ENCODE results near the gene CRLF2. TPM values are rescaled to one million over a fixed set of nuclear protein-coding genes. Genes with fewer than 3 reads are reported as not detected.

CRLF2 gene
- total RNA-seq, 1 experiment from 2014 or later = 0.34 TPM

- intact Hi-C loops (cut with micrococcal nuclease) = no loop called here
- ChIA-PET POLR2A (no interaction called here), CTCF (no interaction called here), RAD21 (ENCODE audit: low non-redundant PET in 1 of 2, low total read pairs in 2 of 2, uncharacterized antibody in 2 of 2, unreplicated experiment in 2 of 2) (no interaction called here)
- Histone ChIP-seq H2AFZ (ENCODE audit: low read depth, low read length, poor library complexity, severe bottlenecking) (no peak overlapping the region), H3K9me2 (ENCODE audit: insufficient read depth) (no peaks in the 10 kb centered on the region), H3K4me1 (ENCODE audit: control insufficient read depth in 1 of 2, insufficient read depth in 2 of 2, low read length in 2 of 2) (peaks cover 0 to 4% of the 10 kb centered on the region in 2 experiments; a peak in 1 of 4 replicates), H4K20me1 (ENCODE audit: insufficient read depth) (no peaks in the 10 kb centered on the region), H3K36me3 (ENCODE audit: control insufficient read depth in 1 of 2, insufficient read depth in 2 of 2, low read length in 2 of 2) (no peaks in the 10 kb centered on the region), H3K27me3 (ENCODE audit: insufficient read depth, low read length) (peaks cover 5% of the 10 kb centered on the region; the same call in 1 of the 2 replicates), H3K27ac (ENCODE audit: low read depth, low read length) (no peak overlapping the region), H3K79me2 (ENCODE audit: insufficient read depth, low read length) (no peaks in the 10 kb centered on the region), H3K4me2 (ENCODE audit: low read length) (peak overlapping the region; percentile 46), H3K4me3 (replicated peaks in 1 of 2; ENCODE audit: low read depth in 1 of 2, low read length in 2 of 2) (no peak overlapping the region), H3K9ac (ENCODE audit: low read length) (no peak overlapping the region), H3K9me3 (ENCODE audit: control insufficient read depth in 1 of 2, insufficient read depth in 1 of 2, low read depth in 1 of 2, low read length in 2 of 2) (no peaks in the 10 kb centered on the region)
- ATAC-seq (peak; percentile 32), DNase-seq (ENCODE audit: low read depth, low spot score) (no peak)
- no peak for TF ChIP-seq YY1 (IDR thresholded peaks at IDR 0.05; ENCODE audit: extremely low read depth, insufficient replicate concordance, low read depth, low read length)
- no peak for TF ChIP-seq POLR2AphosphoS5 (IDR thresholded peaks at IDR 0.05; ENCODE audit: low read depth, low read length)
- no peak for TF ChIP-seq SIN3A (IDR thresholded peaks at IDR 0.05; ENCODE audit: low read depth)
- no peak for TF ChIP-seq ATF3 (IDR thresholded peaks at IDR 0.05)
- TF ChIP-seq, protein P1, sequence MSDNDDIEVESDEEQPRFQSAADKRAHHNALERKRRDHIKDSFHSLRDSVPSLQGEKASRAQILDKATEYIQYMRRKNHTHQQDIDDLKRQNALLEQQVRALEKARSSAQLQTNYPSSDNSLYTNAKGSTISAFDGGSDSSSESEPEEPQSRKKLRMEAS (IDR thresholded peaks at IDR 0.05) = no peak
- no peak for TF ChIP-seq JUND (IDR thresholded peaks at IDR 0.05)
- no peak for TF ChIP-seq EZH2 (IDR thresholded peaks at IDR 0.05)
- TF ChIP-seq EGR1 (IDR thresholded peaks at IDR 0.05; ENCODE audit: low read depth) = no peak
- TF ChIP-seq ZNF274 (IDR thresholded peaks at IDR 0.05; ENCODE audit: low read depth, low read length) = no peak
- no peak for TF ChIP-seq FOSL1 (IDR thresholded peaks at IDR 0.05; ENCODE audit: low read depth)
- TF ChIP-seq POLR2A (IDR thresholded peaks at IDR 0.05; ENCODE audit: borderline replicate concordance, extremely low read depth, insufficient read depth, insufficient read length) = no peak
- TF ChIP-seq ELF1 (IDR thresholded peaks at IDR 0.05; ENCODE audit: borderline replicate concordance, low read depth) = no peak
- TF ChIP-seq CBX3 (IDR thresholded peaks at IDR 0.05; ENCODE audit: low read depth) = no peak
- TF ChIP-seq, protein P2, sequence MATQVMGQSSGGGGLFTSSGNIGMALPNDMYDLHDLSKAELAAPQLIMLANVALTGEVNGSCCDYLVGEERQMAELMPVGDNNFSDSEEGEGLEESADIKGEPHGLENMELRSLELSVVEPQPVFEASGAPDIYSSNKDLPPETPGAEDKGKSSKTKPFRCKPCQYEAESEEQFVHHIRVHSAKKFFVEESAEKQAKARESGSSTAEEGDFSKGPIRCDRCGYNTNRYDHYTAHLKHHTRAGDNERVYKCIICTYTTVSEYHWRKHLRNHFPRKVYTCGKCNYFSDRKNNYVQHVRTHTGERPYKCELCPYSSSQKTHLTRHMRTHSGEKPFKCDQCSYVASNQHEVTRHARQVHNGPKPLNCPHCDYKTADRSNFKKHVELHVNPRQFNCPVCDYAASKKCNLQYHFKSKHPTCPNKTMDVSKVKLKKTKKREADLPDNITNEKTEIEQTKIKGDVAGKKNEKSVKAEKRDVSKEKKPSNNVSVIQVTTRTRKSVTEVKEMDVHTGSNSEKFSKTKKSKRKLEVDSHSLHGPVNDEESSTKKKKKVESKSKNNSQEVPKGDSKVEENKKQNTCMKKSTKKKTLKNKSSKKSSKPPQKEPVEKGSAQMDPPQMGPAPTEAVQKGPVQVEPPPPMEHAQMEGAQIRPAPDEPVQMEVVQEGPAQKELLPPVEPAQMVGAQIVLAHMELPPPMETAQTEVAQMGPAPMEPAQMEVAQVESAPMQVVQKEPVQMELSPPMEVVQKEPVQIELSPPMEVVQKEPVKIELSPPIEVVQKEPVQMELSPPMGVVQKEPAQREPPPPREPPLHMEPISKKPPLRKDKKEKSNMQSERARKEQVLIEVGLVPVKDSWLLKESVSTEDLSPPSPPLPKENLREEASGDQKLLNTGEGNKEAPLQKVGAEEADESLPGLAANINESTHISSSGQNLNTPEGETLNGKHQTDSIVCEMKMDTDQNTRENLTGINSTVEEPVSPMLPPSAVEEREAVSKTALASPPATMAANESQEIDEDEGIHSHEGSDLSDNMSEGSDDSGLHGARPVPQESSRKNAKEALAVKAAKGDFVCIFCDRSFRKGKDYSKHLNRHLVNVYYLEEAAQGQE (IDR thresholded peaks at IDR 0.05; ENCODE audit: low read depth) = no peak
- no peak for TF ChIP-seq CTCF (IDR thresholded peaks at IDR 0.05 in 2 of 3, conservative IDR thresholded peaks at IDR 0.05 in 1 of 3; ENCODE audit: borderline replicate concordance in 1 of 3, insufficient read depth in 1 of 3, low read depth in 2 of 3, low read length in 2 of 3)
- TF ChIP-seq CEBPB (IDR thresholded peaks at IDR 0.05; ENCODE audit: low read depth) = no peak
- TF ChIP-seq, protein P3, sequence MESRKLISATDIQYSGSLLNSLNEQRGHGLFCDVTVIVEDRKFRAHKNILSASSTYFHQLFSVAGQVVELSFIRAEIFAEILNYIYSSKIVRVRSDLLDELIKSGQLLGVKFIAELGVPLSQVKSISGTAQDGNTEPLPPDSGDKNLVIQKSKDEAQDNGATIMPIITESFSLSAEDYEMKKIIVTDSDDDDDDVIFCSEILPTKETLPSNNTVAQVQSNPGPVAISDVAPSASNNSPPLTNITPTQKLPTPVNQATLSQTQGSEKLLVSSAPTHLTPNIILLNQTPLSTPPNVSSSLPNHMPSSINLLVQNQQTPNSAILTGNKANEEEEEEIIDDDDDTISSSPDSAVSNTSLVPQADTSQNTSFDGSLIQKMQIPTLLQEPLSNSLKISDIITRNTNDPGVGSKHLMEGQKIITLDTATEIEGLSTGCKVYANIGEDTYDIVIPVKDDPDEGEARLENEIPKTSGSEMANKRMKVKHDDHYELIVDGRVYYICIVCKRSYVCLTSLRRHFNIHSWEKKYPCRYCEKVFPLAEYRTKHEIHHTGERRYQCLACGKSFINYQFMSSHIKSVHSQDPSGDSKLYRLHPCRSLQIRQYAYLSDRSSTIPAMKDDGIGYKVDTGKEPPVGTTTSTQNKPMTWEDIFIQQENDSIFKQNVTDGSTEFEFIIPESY (IDR thresholded peaks at IDR 0.05; ENCODE audit: extremely low read depth, insufficient replicate concordance, low read length) = no peak
- TF ChIP-seq SP1 (IDR thresholded peaks at IDR 0.05; ENCODE audit: low read depth) = no peak
- TF ChIP-seq RAD21 (IDR thresholded peaks at IDR 0.05; ENCODE audit: low read depth) = no peak
- TF ChIP-seq ZFX (IDR thresholded peaks at IDR 0.05) = no peak
- BruUV-seq (replicated peaks) = no TSS peak
Measured at GRCh38 chrX:1153940-1154339, 58.5 kb downstream of the CRLF2 start.
